Vagina (tissue), 2 donors: Measurements from ENCODE around the gene CNTF.

Source experiments
- POLR2A ChIP-seq, 2 donors: fragments of 450-650 bp; IDR thresholded peaks; one replicate each; pipeline ENCODE4 v1.6.1; 2017; ENCODE audit warnings: antibody characterized with exemption in 2 of 2, mild to moderate bottlenecking in 2 of 2, moderate library complexity in 2 of 2
- POLR2AphosphoS5 ChIP-seq, 2 donors: sonication (generic); formaldehyde crosslinking; IDR thresholded peaks; one replicate each; pipeline ENCODE4 v1.9.0; 2017; ENCODE audit warnings: antibody characterized with exemption in 2 of 2, mild to moderate bottlenecking in 2 of 2, low read depth in 1 of 2; ENCODE audit not compliant: insufficient read depth in 1 of 2
- TF ChIP-seq, protein P1 (sequence below), 3 experiments: fragments of 450-650 bp in 2 of 3; fragments of 200-600 bp in 1 of 3; sonication (generic) in 1 of 3; IDR thresholded peaks; one replicate each; pipeline ENCODE4 v1.5.1; 2017 to 2019; ENCODE audit warnings: antibody characterized with exemption in 3 of 3, mild to moderate bottlenecking in 2 of 3, moderate library complexity in 2 of 3

DNA sequence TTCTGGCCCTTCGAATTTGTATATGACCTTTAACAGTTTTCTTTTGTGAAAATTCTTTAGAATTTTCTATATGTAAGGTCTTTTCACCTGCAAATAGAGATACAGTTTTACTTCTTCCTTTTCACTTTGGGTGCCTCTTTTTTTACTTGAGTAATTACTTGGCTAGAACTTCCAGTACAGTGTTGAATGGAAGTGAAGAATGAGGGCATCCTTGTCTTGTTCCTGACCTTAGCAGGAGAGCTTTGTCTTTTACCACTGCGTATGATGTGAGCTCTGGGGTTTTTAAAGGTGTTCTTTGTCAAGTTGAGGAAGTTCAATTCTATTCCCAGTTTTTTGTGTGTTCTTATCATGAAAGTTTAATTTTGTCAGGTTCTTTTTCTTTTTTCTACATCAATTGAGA is 22.0 kb upstream of the CNTF start:
- TF ChIP-seq POLR2A (IDR thresholded peaks at IDR 0.05): no peak
- no peak for TF ChIP-seq POLR2AphosphoS5 (IDR thresholded peaks at IDR 0.05; ENCODE audit: insufficient read depth in 1 of 2, low read depth in 1 of 2)
- TF ChIP-seq, protein P1, sequence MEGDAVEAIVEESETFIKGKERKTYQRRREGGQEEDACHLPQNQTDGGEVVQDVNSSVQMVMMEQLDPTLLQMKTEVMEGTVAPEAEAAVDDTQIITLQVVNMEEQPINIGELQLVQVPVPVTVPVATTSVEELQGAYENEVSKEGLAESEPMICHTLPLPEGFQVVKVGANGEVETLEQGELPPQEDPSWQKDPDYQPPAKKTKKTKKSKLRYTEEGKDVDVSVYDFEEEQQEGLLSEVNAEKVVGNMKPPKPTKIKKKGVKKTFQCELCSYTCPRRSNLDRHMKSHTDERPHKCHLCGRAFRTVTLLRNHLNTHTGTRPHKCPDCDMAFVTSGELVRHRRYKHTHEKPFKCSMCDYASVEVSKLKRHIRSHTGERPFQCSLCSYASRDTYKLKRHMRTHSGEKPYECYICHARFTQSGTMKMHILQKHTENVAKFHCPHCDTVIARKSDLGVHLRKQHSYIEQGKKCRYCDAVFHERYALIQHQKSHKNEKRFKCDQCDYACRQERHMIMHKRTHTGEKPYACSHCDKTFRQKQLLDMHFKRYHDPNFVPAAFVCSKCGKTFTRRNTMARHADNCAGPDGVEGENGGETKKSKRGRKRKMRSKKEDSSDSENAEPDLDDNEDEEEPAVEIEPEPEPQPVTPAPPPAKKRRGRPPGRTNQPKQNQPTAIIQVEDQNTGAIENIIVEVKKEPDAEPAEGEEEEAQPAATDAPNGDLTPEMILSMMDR (IDR thresholded peaks at IDR 0.05): no peak
